ENCODE measurements around the gene PLEKHM2.
"Not testable (repeated sequence)": the region's sequence is repeated elsewhere in the genome, so short reads cannot be mapped to it uniquely, and the experiment has no call there.

PLEKHM2 gene

GRCh38 chr1:15684042-15684461, at the start of gene PLEKHM2:
Gene PLEKHM2 (plus strand): TSS chr1:15684320. CDS start chr1:15684559, 239 bp downstream.
- peak; percentile 63 for DNase-seq

DNA sequence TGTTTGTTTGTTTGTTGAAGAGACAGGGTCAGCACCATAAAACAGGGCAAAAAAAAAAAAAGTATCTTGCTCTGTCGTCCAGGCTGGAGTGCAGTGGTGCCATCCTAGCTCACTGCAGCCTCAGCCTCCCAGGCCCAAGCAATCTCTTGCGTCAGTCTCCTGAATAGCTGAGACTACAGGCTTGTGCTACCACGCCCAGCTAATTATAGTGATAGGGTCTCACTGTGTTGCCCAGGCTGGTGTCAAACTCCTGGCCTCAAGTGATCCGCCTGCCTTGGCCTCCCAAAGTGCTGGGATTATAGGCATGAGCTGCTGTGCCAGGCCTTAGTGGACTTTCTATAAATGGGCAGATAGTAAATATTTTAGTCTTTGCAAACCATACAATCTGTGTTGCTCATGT, 47.7 kb upstream of the PLEKHM2 start:
- DNase-seq = no peak

GRCh38 chr1:15637826-15638225, 46.3 kb upstream of the PLEKHM2 start:
- DNase-seq = no peak

DNA sequence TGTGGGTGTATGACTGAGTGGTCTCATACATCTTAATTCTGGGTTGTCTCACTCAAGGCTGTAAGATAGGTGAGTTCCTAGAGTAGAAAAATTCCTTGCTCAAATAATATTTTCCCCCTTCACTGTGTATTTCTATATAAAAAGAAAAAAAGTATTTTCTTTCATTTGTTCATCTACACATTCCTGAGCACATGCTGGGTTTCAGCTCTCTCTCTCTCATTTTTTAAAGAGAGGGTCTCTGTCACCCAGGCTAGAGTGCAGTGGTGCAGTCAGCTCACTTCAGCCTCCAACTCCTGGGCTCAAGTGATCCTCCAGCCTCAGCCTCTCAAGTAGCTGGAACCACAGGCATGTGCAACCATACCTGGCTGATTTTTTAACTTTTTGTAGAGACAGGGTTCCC, 44.9 kb upstream of the PLEKHM2 start:
- DNase-seq = no peak

DNA sequence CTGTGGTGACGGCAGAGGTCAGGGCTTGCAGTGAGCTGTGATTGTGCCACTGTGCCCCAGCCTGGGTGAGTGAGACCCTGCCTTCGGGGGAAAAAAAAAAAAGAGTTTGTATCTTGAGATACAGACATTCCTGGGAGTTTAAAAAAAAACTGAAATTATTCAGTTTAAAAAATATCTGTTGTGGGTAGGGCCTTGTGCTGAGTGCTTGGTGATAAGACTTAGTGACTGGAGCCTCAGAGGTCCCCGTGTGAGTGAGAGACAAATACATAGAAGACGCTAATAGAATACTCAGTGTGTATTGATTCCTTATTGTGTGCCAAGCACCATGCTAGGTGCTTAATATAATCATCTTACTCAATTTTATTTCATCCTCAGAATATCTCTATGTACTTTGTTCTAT, 44.2 kb upstream of the PLEKHM2 start:
- DNase-seq = no peak

DNA sequence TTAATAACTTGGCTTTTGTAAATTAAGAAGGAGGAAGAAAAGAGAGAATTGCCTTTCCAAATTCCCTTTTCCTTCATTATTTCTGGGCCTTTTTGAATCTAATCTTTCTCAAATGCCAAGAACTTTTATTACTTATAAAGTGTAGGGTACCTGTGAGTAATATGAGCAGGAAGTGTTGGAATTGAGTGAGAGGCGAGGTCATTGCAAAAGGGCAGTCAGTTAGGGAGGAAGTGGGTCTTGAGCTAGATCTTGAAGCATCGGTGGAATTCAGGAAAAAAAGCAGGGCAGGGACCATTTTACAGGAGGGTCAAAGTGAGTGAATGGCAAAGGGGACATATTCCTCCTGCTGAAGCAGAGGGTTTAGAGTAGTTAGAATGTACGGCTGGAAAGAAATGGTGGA, 43.5 kb upstream of the PLEKHM2 start:
- no peak for DNase-seq

DNA sequence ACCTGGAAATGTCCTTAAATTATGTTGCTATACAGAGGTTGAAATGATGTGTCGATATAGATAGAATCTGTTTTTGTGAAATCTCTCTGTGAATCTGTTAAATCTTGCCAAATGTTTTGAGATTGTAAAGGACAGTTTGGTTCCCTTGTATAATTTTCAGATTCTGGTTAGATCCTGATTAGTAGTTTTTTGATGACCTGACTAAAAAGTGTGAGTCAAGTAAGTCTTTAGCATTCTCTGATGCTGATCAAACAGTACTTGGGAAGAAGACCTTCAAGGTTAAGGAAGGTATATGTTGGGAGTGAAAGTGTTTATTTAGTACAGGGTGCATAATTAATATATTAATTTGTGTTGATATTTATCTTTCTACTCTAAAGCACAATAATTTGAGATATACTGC, 34.2 kb upstream of the PLEKHM2 start:
- no peak for DNase-seq

DNA sequence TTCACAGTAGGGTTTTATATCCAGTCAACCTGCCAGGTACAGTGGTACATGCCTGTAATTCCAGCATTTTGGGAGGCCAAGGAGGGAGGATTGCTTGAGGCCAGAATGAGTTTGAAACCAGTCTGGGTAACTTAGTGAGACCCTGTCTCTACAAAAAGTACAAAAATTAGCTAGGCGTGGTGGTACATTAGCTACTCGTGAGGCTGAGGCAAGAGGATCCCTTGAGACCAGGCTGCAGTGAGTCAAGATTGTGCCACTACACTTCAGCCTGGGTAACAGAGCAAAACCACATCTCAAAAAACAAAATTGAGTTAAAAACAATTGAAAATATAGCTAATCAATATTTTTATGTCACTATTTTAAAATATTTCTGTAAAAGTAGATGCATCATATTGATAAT, 33.7 kb upstream of the PLEKHM2 start:
- no peak for DNase-seq

DNA sequence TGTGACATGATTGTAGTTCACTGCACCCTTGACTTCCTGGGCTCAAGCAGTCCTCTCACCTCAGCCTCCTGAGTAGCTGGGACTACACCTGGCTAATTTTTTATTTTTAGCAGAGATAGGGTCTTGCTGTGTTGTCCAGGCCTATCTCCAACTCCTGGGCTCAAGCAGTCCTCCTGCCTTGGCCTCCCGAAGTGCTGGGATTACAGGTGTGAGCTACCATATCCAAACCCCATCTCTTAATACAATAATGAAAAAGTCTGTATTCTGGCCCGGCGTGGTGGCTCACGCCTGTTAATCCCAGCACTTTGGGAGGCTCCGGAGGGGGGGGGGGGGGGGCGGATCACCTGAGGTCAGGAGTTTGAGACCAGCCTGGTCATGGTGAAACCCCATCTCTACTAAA, 32.0 kb upstream of the PLEKHM2 start:
- DNase-seq = not testable (repeated sequence)

DNA sequence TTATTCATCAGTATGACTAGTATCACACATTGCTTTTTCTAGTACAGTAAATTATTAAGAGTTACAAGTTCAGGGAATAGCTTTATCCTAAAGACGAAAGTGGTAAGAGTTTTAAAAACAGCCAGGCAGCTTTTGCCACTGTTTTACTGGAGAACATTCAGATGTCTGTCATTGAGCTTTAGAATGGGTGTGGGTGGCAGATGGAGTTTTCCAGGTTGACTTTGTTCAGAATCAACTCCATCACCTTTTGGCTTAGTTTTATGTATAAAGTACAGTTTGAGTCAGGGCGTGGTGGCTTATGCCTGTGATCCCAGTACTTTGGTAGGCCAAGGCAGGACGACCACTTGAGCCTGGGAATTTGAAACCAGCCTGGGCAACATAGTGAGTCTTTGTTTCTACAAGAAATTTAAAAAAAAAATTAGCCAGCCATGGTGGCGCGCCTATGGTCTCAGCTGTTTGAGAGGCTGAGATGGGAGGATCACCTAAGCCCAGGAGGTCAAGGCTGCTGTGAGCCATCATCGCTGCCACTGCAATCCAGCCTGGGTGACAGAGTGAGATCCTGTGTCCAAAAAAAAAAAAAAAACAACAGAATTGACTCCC, 29.9 kb upstream of the PLEKHM2 start:
- no peak for DNase-seq

- DNase-seq = no peak
Measured at GRCh38 chr1:15656464-15656863, 27.7 kb upstream of the PLEKHM2 start.

- DNase-seq = no peak
Measured at GRCh38 chr1:15657021-15657420, 27.1 kb upstream of the PLEKHM2 start.

DNA sequence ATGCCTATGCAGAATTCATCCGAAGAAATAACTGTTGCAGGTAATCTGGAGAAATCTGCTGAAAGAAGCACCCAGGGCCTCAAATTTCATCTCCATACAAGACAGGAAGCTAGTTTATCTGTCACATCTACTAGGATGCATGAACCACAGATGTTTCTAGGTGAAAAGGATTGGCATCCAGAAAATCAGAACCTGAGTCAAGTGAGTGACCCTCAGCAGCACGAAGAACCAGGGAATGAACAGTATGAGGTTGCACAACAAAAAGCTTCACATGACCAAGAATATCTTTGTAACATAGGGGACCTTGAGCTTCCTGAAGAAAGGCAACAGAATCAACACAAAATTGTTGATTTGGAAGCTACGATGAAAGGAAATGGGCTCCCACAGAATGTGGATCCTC, 24.0 kb upstream of the PLEKHM2 start:
- DNase-seq = no peak

GRCh38 chr1:15662477-15662876, 21.6 kb upstream of the PLEKHM2 start:
- no peak for DNase-seq

- no peak for DNase-seq
Measured at GRCh38 chr1:15663925-15664324, 20.2 kb upstream of the PLEKHM2 start.

- no peak for DNase-seq
Measured at GRCh38 chr1:15667362-15667761, 16.8 kb upstream of the PLEKHM2 start.

GRCh38 chr1:15668089-15668754, 15.9 kb upstream of the PLEKHM2 start:
- DNase-seq = no peak

DNA sequence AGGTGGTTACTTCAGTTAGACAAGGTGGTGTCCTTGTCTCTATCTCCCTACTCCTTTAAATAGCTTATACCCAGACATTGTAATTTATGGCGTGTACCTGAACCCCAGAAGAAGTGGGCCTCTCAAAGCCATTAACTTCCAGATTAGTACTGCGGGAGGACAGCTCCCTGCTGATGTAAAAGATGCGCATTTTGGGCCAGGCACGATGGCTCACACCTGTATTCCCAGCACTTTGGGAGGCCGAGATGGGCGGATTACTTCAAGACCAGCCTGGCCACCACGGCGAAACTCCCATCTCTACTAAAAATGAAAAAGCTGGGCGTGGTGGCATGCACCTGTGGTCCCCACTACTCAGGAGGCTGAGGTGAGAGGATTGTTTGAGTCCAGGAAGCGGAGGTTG, 15.0 kb upstream of the PLEKHM2 start:
- no peak for DNase-seq

DNA sequence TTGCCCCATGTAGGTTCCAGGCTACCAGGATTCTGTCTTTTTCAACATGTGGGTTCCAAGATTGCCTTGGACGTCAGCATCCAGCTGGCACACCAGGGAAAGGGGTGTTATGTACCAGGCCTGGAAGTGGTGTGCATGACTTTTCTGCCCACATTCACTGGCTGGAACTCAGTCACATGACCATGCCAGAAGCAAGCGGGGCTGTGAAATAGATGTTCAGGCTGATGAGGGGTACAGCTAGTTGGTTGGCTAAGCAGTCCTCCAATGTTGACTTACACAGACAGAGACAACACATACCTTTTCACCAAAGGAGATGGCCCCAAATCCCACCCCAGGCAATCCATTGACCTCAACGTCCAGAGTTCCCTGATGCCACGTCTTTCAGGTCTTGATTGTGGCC, 14.3 kb upstream of the PLEKHM2 start:
- no peak for DNase-seq

- no peak for DNase-seq
Measured at GRCh38 chr1:15671430-15671829, 12.7 kb upstream of the PLEKHM2 start.

GRCh38 chr1:15674386-15675159, 9.5 kb upstream of the PLEKHM2 start:
- DNase-seq = no peak

- DNase-seq = no peak
Measured at GRCh38 chr1:15676010-15676409, 8.1 kb upstream of the PLEKHM2 start.

DNA sequence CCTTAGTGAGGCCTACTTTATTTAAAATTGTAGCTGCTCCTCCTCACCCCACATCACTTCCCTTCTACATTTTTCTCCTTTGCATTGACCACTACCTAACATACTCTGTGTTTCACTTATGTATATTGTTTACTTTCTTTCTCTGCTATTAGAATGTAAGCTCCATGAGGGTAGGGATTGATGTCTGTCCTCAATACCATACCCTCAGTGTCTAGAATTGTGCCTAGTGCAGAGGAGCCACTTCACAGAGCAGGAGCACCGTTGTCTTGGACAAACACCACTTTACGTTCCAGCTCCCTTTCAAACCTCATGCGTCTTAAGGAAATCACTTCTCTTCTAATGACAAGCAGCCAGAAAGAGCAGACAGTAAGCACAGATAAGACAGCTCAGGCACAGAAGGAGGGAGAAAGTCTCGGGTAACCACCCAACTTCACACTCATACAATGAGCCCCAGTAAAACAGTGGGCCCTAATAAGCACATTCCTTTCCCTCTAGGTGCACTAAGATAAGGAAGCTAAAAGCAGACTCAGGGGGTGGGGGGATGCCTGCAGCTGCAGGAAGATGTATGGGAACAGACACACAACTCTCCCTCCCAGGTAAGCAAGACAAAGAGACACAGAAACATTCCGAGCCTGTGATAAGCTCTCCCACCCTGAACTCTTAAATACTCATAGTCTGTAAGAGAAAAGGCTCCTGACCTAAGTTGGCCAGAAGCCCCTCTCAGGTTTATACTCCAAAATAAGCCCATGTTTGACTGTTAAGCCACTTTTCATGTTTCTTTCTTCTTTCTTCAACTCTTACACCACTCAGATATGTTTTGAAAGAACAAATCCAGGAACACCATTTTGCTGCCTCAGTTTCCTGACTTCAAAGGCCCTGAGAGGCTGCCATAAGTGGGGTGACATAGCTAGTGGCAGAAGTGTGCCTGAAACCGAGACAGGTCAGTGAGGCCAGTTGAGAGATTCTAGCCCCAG, 7.1 kb upstream of the PLEKHM2 start:
- DNase-seq = no peak
